Cardiac muscle cell (in vitro differentiated cells and primary cell): ENCODE results near the gene UBE2Q2. TPM values are rescaled to one million over a fixed set of nuclear protein-coding genes. Genes with fewer than 3 reads are reported as not detected.

Experiments
- DNase-seq, 2 donors: peaks; one replicate each; pipeline versions ENCODE4 v3.0.0 to v3.0.0-alpha.2; 2010 to 2017; ENCODE audit warnings: low read depth in 1 of 2, low spot score in 1 of 2
- H3K27ac ChIP-seq: fragments of 200-600 bp; sonication (generic); 2 replicates; pipeline ENCODE4 v1.5.1; 2016
- H3K27me3 ChIP-seq: fragments of 200-600 bp; sonication (generic); 2 replicates; pipeline ENCODE4 v1.6.0; 2016; ENCODE audit warnings: control low read depth
- H3K36me3 ChIP-seq: fragments of 200-600 bp; sonication (generic); 2 replicates; pipeline ENCODE4 v1.5.1; 2016; ENCODE audit warnings: control low read depth
- H3K4me1 ChIP-seq: fragments of 200-600 bp; sonication (generic); 2 replicates; pipeline ENCODE4 v1.8.1; 2017; ENCODE audit warnings: low read depth, mild to moderate bottlenecking, mixed run types
- H3K4me3 ChIP-seq: fragments of 200-600 bp; sonication (generic); 2 replicates; pipeline ENCODE4 v1.5.1; 2016; ENCODE audit warnings: mild to moderate bottlenecking
- H3K9me3 ChIP-seq: fragments of 200-600 bp; sonication (generic); 2 replicates; pipeline ENCODE4 v1.5.1; 2017; ENCODE audit warnings: low read depth, mild to moderate bottlenecking, control low read depth
- CTCF ChIP-seq: IDR thresholded peaks from 2 replicates; pipeline ENCODE4 v1.5.1; 2012; ENCODE audit warnings: low read depth, mild to moderate bottlenecking, low read length
- polyA plus RNA-seq: library from polyadenylated mRNA; unstranded; fragments of >200 nt; fragmentation: Nextera tagmentation; extraction: Ambion mirVana; gene quantifications from 2 replicates; pipeline ENCODE4 v1.2.1, GENCODE V29; 2016
- total RNA-seq: library from RNA; depleted of rRNA; stranded (reverse); fragments of >200 nt; gene quantifications from 2 replicates; pipeline ENCODE4 v1.2.3, GENCODE V29; 2016

The UBE2Q2 gene
- total and polyA plus RNA-seq, 2 experiments from 2014 or later: 33.7 to 36.7 TPM

GRCh38 chr15:75823860-75824613, 19.2 kb upstream of the UBE2Q2 start:
- TF ChIP-seq CTCF: no peak
- Histone ChIP-seq H3K36me3 (no peaks in the 10 kb centered on the region), H3K27me3 (no peaks in the 10 kb centered on the region), H3K4me1 (no peaks in the 10 kb centered on the region), H3K9me3 (no peaks in the 10 kb centered on the region), H3K4me3 (no peak overlapping the region), H3K27ac (no peak overlapping the region)
- DNase-seq: peak in 1 of 2 donors; percentile 49

GRCh38 chr15:75827691-75828090, 15.6 kb upstream of the UBE2Q2 start:
- Histone ChIP-seq H3K27ac (no peak overlapping the region), H3K4me1 (peaks cover 8% of the 10 kb centered on the region), H3K27me3 (no peaks in the 10 kb centered on the region), H3K4me3 (no peak overlapping the region), H3K9me3 (no peaks in the 10 kb centered on the region), H3K36me3 (no peaks in the 10 kb centered on the region)
- no peak for DNase-seq
- TF ChIP-seq CTCF: no peak

GRCh38 chr15:75828429-75828828, 14.8 kb upstream of the UBE2Q2 start:
- peaks cover 8% of the 10 kb centered on the region for H3K4me1 ChIP-seq
- no peak for TF ChIP-seq CTCF
- no peak for DNase-seq
- no peak overlapping the region for H3K4me3 ChIP-seq
- no peaks in the 10 kb centered on the region for H3K9me3 ChIP-seq
- no peaks in the 10 kb centered on the region for H3K36me3 ChIP-seq
- no peak overlapping the region for H3K27ac ChIP-seq
- no peaks in the 10 kb centered on the region for H3K27me3 ChIP-seq

- Histone ChIP-seq H3K4me3 (no peak overlapping the region), H3K4me1 (peaks cover 8% of the 10 kb centered on the region), H3K27ac (peak overlapping the region; percentile 22), H3K27me3 (no peaks in the 10 kb centered on the region), H3K9me3 (no peaks in the 10 kb centered on the region), H3K36me3 (no peaks in the 10 kb centered on the region)
- no peak for TF ChIP-seq CTCF
- DNase-seq: no peak
These were observed 12.1 kb upstream of the UBE2Q2 start for GRCh38 chr15:75830910-75831805.

GRCh38 chr15:75831806-75832102, 11.5 kb upstream of the UBE2Q2 start:
- Histone ChIP-seq H3K4me3 (no peak overlapping the region), H3K36me3 (no peaks in the 10 kb centered on the region), H3K27ac (no peak overlapping the region), H3K27me3 (no peaks in the 10 kb centered on the region), H3K9me3 (no peaks in the 10 kb centered on the region), H3K4me1 (peaks cover 8% of the 10 kb centered on the region)
- DNase-seq: no peak
- TF ChIP-seq CTCF: no peak
